HL-60 (cell line): ENCODE measurements around the gene MEN1.

Experiments
- DNase-seq, 2 experiments: peaks; one replicate each; pipeline ENCODE4 v3.0.0-alpha.2; 2010 to 2020; ENCODE audit warnings: low read depth in 1 of 2, low spot score in 1 of 2
- H3K27ac ChIP-seq: fragments of 250-450 bp; sonication (Bioruptor Pico); replicated peaks from 2 replicates; pipeline ENCODE4 v1.5.1; 2020; ENCODE audit warnings: mild to moderate bottlenecking, moderate library complexity
- H3K27me3 ChIP-seq: fragments of 250-450 bp; sonication (Bioruptor Pico); 2 replicates; pipeline ENCODE4 v1.5.1; 2021; ENCODE audit warnings: mild to moderate bottlenecking, moderate library complexity; ENCODE audit not compliant: insufficient read depth, poor library complexity, severe bottlenecking
- H3K4me3 ChIP-seq: replicated peaks from 2 replicates; pipeline ENCODE4 v1.5.1; 2011; ENCODE audit warnings: mild to moderate bottlenecking, control low read depth, low read length; ENCODE audit not compliant: insufficient read depth
- GABPA ChIP-seq: IDR thresholded peaks from 2 replicates; pipeline ENCODE4 v1.6.1; 2012; ENCODE audit warnings: low read depth
- POLR2AphosphoS5 ChIP-seq: IDR thresholded peaks from 2 replicates; pipeline ENCODE4 v1.6.1; 2012; ENCODE audit warnings: low read depth
- SPI1 ChIP-seq: IDR thresholded peaks from 2 replicates; pipeline ENCODE4 v1.6.1; 2012; ENCODE audit warnings: low read depth, mild to moderate bottlenecking, borderline replicate concordance
- TF ChIP-seq, protein P1 (sequence below): IDR thresholded peaks from 2 replicates; pipeline ENCODE4 v1.6.1; 2012; ENCODE audit warnings: low read depth; ENCODE audit not compliant: insufficient replicate concordance
- TF ChIP-seq, protein P2 (sequence below): IDR thresholded peaks from one replicate; pipeline ENCODE4 v1.5.1; 2011; ENCODE audit warnings: low read length, control low read depth, inconsistent platforms; ENCODE audit not compliant: insufficient read depth

Gene MEN1

DNA sequence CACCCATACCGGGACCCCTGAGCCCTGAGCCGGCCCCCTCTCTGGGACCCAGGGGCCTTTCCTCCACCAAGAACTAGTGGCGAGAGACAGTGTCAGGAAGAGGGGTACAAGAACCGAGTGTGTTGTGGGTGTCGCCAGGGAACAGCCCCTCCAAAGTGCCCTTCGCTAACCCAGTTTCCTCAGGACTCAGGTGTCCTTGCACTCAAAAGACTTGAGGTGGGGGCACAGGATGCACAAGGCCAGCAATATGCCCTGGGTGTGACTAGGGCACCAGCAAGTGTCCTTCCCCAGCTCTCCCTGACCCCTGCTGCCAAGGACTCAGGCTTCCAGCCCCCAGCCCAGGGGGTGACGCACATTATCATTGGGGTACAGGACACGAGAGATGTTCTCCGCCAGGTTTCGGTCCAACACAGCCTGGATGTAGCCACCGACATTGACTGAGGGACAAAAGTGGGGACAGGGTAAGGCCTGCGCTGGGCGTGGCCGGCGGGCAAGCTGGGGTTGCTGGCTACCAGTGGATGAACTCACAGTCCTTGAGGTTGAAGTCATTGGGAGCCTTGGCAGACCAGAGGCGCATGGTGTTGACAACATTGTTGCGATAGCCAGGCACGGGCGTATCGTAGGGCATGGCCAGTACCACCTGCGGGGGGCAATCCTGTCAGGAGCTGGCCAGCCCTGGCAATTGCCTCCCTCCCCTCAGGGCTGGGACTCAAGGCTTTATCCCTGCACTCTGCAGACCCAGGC lies 55.3 kb downstream of the MEN1 start:
- TF ChIP-seq, protein P1, sequence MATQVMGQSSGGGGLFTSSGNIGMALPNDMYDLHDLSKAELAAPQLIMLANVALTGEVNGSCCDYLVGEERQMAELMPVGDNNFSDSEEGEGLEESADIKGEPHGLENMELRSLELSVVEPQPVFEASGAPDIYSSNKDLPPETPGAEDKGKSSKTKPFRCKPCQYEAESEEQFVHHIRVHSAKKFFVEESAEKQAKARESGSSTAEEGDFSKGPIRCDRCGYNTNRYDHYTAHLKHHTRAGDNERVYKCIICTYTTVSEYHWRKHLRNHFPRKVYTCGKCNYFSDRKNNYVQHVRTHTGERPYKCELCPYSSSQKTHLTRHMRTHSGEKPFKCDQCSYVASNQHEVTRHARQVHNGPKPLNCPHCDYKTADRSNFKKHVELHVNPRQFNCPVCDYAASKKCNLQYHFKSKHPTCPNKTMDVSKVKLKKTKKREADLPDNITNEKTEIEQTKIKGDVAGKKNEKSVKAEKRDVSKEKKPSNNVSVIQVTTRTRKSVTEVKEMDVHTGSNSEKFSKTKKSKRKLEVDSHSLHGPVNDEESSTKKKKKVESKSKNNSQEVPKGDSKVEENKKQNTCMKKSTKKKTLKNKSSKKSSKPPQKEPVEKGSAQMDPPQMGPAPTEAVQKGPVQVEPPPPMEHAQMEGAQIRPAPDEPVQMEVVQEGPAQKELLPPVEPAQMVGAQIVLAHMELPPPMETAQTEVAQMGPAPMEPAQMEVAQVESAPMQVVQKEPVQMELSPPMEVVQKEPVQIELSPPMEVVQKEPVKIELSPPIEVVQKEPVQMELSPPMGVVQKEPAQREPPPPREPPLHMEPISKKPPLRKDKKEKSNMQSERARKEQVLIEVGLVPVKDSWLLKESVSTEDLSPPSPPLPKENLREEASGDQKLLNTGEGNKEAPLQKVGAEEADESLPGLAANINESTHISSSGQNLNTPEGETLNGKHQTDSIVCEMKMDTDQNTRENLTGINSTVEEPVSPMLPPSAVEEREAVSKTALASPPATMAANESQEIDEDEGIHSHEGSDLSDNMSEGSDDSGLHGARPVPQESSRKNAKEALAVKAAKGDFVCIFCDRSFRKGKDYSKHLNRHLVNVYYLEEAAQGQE = no peak
- DNase-seq = no peak
- Histone ChIP-seq H3K4me3 (no peak overlapping the region), H3K27me3 (no peaks in the 10 kb centered on the region), H3K27ac (no peak overlapping the region)

- Histone ChIP-seq H3K4me3 (no peak overlapping the region), H3K27me3 (no peaks in the 10 kb centered on the region), H3K27ac (no peak overlapping the region)
- no peak for DNase-seq
- TF ChIP-seq POLR2AphosphoS5 (no peak), GABPA (no peak), SPI1 (no peak)
- TF ChIP-seq, protein P1 = no peak
- TF ChIP-seq, protein P2, sequence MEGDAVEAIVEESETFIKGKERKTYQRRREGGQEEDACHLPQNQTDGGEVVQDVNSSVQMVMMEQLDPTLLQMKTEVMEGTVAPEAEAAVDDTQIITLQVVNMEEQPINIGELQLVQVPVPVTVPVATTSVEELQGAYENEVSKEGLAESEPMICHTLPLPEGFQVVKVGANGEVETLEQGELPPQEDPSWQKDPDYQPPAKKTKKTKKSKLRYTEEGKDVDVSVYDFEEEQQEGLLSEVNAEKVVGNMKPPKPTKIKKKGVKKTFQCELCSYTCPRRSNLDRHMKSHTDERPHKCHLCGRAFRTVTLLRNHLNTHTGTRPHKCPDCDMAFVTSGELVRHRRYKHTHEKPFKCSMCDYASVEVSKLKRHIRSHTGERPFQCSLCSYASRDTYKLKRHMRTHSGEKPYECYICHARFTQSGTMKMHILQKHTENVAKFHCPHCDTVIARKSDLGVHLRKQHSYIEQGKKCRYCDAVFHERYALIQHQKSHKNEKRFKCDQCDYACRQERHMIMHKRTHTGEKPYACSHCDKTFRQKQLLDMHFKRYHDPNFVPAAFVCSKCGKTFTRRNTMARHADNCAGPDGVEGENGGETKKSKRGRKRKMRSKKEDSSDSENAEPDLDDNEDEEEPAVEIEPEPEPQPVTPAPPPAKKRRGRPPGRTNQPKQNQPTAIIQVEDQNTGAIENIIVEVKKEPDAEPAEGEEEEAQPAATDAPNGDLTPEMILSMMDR = no peak
These were observed 56.0 kb downstream of the MEN1 start for GRCh38 chr11:64754124-64754918.
